Left lobe of liver (tissue), 2 donors: ENCODE data around the gene TLCD5. TPM values are rescaled to one million over a fixed set of nuclear protein-coding genes. Genes with fewer than 3 reads are reported as not detected.

Experiments
- ATAC-seq: fragments of 200-7000 bp; cut with Tn5 transposase; one replicate; pipeline ENCODE4 v1.9.1; 2020; ENCODE audit warnings: mild to moderate bottlenecking, moderate library complexity
- DNase-seq: peaks from one replicate; pipeline ENCODE4 v3.0.0-alpha.2; 2020; ENCODE audit warnings: low spot score
- total RNA-seq: library from RNA; stranded (reverse); gene quantifications from one replicate; pipeline ENCODE4 v1.2.1, GENCODE V29; 2021
- donor health status: DM: no; HTN: no; CAD: no; lungs with moderate emphysema.
- donor health status: DM: no; HTN: yes; CAD: no.

TLCD5 gene
- total RNA-seq, 1 donor from 2014 or later: 0.23 TPM

DNA sequence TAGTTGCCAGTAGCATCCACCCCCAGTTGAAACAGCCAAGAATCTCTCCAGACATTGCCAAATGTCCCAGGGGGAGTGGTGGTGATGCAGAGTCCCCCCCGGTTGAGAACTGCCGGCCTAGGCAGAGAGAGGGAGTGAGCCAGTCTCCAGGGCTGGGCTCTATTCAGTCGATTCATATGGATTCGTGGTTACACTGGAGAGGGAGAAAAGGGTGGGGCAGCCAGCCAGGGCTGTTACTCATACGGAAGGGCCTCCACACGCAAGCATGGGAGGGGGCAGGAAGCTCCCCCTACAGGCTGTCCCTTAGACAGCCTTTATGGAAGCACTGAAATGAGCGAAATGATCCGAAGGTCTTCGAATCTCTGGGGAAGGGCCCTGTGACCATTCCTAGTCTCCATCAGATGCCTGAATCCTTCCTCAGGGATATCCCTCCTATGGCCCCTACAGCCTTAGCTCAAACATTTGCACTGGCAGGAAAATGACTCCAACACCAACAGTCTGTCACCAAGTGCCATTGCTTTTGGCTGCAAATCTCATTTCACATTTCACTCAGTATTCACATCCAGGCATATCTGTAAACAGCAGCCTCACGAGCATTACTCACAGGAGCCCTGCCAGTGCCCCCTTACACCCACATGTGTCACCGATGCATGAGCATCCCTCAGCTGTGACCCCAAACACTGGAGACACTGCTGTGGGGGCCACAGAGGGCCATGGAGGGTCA, 18.4 kb upstream of the TLCD5 start:
- ATAC-seq (no peak), DNase-seq (no peak)

DNA sequence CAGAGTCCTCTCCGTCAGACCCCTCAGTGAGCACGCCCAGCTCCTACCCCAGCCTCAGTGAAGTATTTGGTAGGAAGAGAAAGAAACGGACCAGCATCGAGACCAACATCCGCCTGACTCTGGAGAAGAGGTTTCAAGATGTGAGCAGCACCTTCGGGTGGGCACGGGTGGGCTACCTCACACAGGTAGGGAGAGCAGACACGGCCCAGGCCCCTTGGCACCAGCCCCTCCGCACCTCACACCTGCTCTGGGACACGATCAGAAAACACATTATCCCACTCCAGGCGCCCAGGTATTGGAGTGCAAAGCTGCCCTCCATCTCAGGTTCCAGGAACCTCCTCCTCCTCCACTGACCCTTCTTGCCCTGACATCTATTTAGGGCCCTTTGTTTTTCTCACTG, 17.6 kb upstream of the TLCD5 start:
- no peak for DNase-seq
- ATAC-seq: no peak

DNA sequence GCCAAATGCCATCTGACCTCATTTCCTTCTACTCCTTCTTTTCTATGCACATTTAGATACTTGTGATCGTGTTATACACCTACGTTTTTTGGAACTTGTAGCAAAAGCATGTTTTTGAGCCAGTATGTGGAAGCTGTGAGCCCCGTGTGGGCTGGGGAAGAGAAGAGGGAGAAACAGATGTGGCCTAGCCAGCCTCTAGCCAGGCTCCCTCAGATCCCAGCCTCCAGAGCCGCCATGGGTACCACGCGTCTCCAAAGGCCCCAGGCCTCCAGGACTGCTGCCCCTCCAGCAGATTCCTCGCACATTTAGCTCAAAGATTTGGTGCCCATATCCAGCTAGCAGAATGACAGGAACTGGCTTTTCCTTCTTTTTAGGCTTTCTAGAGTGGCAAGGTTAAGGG, 17.0 kb upstream of the TLCD5 start:
- no peak for ATAC-seq
- DNase-seq: no peak

DNA sequence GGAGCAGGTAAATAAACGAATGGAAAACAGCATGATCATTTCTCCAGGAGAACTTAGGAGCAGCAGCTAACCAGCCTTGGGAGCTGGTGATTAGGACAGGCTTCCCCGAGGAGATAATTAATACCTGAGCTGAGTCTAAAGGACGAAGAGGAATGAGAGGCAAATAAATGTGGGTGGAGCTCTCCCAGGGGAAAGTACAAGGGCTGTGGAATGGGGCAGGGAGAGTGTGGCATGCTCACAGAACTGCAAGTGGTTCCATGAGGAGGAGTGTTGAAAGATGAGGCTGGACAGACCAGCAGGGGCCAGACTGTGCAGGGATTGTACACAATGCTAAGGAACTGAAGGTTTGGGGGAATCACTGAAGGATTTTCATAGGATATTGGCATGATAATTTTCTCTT, 14.2 kb upstream of the TLCD5 start:
- DNase-seq: no peak
- ATAC-seq: peak; percentile 50

DNA sequence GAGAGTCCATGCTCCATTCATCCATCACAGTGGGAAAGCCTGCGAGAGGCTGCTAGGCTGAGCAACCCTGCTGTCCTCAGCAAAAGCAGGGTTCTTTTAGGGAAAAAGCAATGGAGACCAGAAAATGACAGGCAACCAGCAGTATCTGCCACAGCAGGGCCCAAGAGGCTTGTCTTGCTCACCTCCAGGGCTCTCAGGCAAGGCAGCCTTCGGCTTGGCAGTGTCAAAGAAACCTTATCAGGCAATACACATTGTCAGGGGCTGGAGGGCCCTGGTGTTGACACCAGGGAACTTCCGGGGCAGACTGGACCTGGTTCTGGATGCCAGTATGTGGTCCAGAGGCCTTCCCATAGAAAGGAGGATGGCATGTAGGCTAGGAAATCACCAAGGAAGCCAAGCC, 10.2 kb upstream of the TLCD5 start:
- DNase-seq: no peak
- no peak for ATAC-seq

DNA sequence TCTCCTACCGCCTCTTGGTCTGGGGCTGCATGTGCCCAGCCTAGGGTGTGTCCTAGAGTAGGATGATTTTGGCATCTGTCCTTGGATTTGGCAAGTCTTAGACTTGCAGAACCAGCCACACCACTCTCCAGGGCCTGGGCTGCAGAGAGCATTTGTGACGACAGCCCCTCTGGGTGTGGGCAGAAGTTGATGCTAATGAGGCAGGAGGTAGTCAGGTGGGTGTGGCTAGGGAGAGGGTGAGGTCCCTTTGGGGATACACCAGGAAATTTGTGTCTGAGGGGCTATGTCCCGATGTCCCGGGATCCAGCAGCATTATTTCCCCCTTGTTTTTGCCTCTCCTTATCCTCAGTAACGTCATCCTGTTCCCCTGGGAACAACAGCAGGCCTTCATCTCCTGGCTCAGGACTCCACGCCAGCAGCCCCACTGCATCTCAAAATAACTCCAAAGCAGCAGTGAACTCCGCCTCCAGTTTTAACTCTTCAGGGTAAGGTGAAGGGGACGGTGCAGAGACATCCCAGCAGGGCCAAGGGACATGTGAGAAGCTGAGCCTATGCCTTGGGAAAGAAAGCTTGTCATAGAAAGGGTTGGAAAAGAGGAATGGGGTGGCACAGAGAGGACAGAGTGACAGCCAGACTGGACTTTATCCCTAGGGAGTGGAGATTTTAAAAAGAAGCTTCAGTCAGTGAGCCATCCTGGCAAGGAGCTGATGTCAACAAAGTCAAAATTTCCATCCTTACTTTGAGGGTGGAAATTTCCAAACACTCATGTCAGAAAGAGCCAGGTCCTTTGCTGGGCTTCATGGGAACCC, 8.0 kb upstream of the TLCD5 start:
- ATAC-seq (peak; percentile 20), DNase-seq (no peak)

DNA sequence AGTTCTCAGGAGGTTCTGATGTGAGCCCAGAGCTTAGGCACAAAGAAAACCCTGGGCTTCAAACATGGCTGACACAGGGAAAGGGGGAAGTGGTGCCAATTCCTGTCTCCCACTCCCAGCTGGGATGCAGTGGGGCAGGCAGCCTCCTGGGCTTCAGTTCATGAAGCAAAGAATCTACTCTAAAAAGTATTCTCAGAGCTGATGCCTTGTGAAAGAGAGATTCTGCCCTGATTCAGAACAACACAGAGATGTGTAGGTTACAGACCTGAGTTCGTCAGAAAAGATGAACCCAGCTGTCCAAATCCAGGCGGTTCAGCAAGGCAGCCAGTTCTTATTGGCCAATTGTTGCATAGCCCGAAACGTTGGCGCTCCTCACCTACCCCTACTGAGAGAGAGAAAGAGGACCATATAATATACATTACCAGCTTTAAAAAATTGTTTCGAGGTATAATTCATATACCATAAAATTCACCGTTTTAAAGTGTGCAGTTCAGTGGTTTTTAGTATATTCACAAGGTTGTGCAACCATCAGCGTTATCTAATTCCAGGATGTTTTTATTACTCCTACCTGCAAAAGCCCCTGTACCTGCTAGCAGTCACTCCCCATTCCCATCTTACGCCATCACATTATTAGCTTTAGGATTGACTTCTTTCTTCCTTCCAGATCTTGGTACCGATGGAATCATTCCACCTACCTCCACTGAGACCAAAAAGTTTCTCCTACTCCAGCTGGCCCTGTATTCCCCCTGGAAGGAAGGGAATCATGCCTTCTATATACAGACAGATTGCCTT, 7.2 kb upstream of the TLCD5 start:
- DNase-seq: no peak
- ATAC-seq: no peak

DNA sequence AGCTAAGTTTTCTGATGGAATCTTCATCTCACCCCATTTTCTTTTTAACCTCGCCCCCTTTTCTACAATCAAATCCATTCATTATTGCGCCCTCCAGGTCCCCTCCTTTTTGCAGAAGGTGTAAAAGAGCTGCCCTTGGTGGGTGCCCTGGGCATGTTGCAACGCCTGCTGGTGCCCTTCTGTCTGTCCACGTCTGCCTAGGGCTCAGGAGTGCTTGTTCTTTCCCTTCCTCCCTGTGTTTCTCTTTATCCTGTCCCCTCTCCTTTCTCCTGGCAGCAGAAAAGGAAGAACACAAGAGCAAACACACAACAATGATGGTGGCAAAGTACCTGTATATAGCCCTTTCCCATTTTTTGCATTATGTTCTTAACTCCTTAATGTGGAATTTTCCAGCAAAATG, 6.2 kb upstream of the TLCD5 start:
- DNase-seq (no peak), ATAC-seq (no peak)

DNA sequence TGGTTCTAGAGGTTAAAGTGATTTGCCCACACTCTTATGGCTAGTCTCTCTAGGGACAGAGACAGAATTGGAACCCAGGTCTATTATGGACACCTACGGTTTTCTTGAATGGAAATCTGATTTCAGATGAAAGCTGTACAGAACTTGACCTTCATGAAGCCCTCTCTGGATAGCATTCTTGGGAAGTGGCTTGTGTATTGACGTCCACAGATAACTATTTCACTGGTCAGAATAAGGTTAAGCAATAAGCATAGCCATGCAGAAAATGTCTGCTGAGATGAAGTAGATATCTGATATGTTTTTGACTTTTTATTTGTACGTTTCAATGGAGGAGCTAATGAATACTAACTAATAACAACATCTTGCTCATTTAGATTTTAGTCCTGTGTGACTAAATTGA, 1.1 kb downstream of the TLCD5 start:
- no peak for ATAC-seq
- no peak for DNase-seq

DNA sequence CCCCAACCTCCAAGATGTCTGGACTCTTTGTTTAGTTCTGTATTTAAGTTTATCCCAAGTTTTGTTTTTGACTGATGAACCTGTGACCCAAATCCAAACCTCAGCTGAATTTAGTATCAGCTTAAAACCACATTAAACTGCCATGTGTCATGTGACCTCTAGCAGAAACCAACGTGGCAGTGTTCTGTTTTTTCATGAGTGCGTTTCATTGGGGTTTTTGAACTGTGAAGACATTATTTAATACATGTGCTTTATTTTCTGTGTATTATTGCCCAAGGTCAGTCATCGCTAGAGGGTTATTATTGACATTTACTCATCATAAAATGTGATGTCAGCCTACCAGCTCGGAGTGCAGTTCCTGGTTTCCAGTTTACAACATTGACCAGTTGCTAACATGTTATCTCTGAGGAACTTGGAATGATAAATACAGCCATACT, 1.8 kb downstream of the TLCD5 start:
- ATAC-seq (no peak), DNase-seq (no peak)

DNA sequence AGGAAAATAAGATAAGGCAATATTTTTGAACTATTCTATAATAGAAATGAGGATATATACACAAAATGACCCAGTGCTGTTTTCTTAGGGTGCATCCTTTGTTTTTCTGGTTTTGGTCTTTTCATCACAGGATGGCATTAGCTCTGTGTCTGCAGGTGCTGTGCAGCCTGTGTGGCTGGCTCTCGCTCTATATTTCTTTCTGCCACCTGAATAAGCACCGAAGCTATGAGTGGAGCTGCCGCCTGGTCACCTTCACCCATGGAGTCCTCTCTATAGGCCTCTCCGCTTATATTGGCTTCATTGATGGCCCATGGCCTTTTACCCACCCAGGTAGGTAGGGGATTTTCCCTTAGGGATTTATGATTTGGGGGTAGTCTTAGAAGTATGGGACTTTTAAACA, 2.2 kb downstream of the TLCD5 start:
- ATAC-seq (no peak), DNase-seq (no peak)

DNA sequence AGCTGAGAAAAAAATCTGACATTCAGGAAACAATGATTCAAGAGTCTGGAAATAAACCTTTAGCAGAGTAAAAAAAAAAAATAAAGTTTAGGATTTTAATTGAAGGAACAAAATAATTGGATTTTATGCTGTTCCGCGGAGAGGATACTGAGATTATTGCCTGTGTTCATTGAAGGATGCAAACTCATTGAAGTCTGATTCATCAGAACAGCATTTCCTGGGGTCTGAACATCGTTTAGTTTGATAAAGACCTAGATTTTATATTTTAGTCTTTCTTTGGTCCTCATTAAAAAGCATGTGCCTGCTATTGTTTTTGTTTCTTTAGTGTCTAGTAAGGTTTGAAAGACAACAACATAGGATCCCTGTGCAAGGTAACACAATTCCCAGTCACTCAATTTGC, 4.5 kb downstream of the TLCD5 start:
- no peak for ATAC-seq
- DNase-seq: no peak

DNA sequence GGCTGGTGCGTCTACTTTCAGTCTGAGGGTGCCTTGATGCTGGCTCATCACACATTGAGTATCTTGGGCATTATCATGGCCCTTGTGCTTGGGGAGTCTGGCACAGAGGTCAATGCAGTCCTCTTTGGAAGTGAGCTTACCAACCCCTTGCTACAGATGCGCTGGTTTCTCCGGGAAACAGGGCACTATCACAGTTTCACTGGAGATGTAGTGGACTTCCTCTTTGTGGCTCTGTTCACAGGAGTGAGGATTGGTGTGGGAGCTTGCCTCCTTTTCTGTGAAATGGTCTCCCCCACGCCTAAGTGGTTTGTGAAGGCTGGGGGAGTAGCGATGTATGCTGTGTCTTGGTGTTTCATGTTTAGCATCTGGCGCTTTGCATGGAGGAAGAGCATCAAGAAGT, 4.9 kb downstream of the TLCD5 start:
- ATAC-seq (no peak), DNase-seq (no peak)

DNA sequence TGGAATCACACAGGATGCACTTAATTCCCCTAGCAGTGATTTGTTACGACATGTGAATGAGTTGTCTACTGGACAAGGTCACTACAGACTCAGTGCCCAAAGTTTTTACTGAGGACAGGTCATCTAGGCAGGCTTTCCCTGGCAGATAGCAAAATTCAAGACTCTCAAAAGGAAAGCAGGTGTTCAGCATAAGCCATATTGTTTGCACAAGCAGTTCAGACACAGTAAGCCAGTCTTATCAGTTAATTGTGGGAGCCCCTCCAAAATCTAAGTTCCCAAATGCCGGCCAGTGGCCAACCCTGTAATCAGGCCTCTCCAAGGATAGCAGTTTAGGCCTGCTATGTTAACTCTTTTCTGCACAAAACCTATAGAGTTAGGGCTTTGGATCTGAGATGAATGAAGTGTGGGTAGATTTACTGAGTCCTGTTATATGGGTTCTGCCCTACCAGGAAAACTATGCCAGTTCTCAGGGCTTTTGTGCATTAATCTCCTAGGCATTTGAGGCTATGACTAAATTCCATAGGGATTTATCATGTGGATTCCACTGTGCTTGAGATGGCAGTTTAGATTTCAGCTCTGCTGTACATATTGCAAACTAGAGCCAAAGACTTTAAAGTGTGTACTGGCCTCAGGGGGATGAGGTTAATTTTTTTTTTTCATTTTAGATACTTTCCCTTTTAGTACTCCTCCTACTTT, 6.3 kb downstream of the TLCD5 start:
- ATAC-seq (no peak), DNase-seq (no peak)

DNA sequence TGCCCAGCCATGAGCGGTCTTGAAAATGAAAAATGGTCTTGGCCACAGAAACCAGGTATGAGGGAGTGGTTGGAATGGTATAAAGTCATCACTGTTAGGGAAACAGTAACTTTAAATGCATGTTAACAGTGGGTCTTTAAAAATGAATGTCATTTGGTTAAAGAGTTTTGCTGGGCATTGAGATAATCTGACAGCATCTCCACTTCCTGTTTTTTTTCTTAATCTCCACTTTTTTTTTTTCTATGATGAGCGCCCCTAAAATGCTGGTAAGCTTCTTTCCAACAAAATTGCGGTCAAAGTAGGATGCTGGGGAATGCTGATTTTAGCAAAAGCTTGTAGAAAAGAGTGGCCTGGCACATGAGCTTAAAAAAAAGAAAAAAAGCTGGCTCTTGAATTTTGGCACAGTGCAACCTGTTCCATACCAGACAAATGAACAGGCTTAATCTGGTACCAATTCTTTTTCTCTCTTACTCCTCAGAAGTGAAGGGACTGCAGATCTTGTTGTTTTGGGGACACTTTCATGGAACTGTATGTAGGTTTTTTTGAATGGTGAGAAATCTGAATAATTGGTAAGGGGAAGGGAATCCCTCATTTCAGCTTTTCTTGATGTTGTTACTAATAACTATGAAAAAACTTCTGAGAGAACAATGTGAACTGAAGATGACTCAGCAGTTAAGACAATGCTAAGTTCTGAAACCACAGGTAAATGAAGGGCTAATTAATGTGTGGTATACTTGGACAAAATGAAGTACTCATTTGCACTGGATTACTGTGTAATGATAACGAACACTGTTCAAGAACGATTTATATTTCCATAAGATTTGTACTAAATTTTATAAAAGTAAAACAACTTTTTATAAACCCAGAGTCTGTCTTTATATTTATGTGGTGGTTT, 8.0 kb downstream of the TLCD5 start:
- DNase-seq (no peak), ATAC-seq (no peak)

DNA sequence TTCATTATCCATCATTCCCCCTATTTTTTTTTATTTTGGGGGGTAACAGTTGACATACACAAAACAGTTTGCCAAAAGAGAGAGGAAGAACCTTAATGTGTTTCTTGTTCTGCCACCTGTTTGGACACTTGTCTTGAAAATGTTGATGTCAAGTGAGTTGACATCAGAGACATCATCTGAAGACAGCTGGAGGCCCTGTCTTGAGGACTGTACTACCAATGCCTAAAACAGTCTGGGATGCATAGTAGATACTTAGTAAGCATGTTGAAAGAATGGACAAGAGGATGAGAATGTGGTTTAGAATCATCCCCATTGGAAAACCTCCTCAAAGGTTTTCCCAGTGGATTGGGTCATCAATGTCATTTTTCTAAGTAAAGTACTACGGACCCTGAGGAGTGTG, 8.7 kb downstream of the TLCD5 start:
- ATAC-seq: no peak
- no peak for DNase-seq

DNA sequence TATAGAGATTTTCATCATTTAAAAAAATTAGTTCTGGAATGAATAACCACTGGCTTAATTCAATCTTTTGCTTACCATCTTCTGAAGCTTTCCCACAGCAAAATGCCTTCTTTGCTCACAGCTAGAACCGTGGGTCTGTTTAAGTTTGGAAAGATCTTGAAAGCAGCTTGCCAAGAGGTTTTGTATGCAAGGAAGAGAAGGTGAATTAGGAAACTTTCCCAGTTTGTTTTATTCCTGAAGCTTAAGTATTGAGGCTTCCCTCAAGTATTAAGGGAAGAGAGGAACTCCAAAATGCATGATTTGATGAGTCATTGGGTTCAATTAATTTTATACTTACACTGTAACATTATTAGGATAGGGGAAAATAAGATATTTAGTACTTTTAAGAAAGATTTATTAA, 9.2 kb downstream of the TLCD5 start:
- DNase-seq (no peak), ATAC-seq (no peak)

DNA sequence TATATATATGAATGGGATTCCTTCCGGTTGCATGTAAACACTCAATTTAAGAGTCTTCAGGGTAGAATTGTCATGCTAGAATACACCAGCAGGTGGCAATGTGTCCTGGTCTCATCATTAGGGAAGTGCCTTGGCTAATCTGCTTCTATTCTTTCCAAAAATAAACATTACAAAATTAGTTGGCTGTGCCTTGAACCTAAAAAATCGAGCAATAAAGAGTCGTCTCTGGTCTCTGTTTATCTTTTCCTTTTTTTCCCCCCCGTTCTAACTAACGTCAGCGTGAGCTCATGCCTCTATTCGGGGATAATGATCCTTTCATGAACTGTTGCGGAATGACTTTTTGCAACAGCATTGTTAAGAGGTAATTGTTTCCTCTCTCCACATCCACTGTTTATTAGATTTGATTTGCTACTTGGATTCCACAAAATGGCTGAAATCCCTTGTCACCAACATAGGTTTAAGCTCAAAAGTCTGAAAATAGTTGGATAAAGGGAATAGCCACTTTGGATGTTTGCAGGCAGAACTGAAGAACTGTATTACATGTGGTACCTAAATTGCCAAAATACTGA, 9.9 kb downstream of the TLCD5 start:
- DNase-seq (peak; percentile 60), ATAC-seq (peak; percentile 40)

DNA sequence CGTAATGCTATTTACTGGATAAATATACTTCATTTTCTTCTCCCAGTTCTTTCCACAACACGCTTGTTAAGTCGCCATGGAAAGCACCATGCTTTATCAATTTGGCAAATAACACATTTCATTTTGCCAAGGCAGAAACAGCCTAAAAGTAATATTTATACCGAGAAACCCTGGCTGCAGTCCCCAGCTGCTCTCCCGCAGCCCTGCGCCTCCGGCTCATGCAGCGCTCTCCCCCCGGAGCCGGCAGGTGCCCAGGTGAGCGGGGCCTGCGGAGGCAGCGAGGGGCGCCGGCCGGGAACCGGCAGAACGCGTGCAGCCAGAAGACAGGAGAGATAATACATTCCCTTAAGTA, 10.4 kb downstream of the TLCD5 start:
- DNase-seq: no peak
- ATAC-seq: peak; percentile 36
